22Rv1 (cell line): ENCODE measurements around the gene CERT1.

ENCODE experiments used
- CTCF ChIP-seq: fragments of 450-650 bp; IDR thresholded peaks from 2 replicates; pipeline ENCODE4 v1.5.1; 2017; ENCODE audit warnings: mild to moderate bottlenecking
- ZFX ChIP-seq: fragments of 450-650 bp; IDR thresholded peaks from 2 replicates; pipeline ENCODE4 v1.6.1; 2017; ENCODE audit warnings: antibody characterized with exemption, borderline replicate concordance

GRCh38 chr5:75484605-75485004, 26.8 kb downstream of the CERT1 start:
- TF ChIP-seq CTCF: no peak
- no peak for TF ChIP-seq ZFX
